HEK293 (cell line): ENCODE measurements around the gene CDCA7.

Source experiments
- GFI1B ChIP-seq: fragments of 450-650 bp; formaldehyde crosslinking; IDR thresholded peaks from 2 replicates; pipeline ENCODE4 v1.5.1; 2016; ENCODE audit warnings: missing biosample characterization, missing genetic modification characterization
- GLIS1 ChIP-seq: fragments of 450-650 bp; formaldehyde crosslinking; IDR thresholded peaks from 2 replicates; pipeline ENCODE4 v1.5.1; 2016; ENCODE audit warnings: missing biosample characterization, missing genetic modification characterization
- IKZF3 ChIP-seq: fragments of 450-650 bp; IDR thresholded peaks from 2 replicates; pipeline ENCODE4 v1.5.0; 2018; ENCODE audit warnings: missing biosample characterization, mild to moderate bottlenecking, missing genetic modification characterization, moderate library complexity
- MYNN ChIP-seq: fragments of 450-650 bp; formaldehyde crosslinking; IDR thresholded peaks from 2 replicates; pipeline ENCODE4 v1.5.1; 2016; ENCODE audit warnings: missing biosample characterization, missing genetic modification characterization, borderline replicate concordance
- OSR2 ChIP-seq: fragments of 450-650 bp; formaldehyde crosslinking; IDR thresholded peaks from 2 replicates; pipeline ENCODE4 v1.5.1; 2016; ENCODE audit warnings: missing biosample characterization, missing genetic modification characterization
- RBAK ChIP-seq: fragments of 450-650 bp; formaldehyde crosslinking; IDR thresholded peaks from 2 replicates; pipeline ENCODE4 v1.5.1; 2016; ENCODE audit warnings: missing biosample characterization, missing genetic modification characterization
- SP2 ChIP-seq: fragments of 450-650 bp; formaldehyde crosslinking; IDR thresholded peaks from 2 replicates; pipeline ENCODE4 v1.5.1; 2016; ENCODE audit warnings: missing biosample characterization, missing genetic modification characterization
- ZBTB44 ChIP-seq: fragments of 450-650 bp; IDR thresholded peaks from 2 replicates; pipeline ENCODE4 v1.5.1; 2018; ENCODE audit warnings: missing biosample characterization, mild to moderate bottlenecking, missing genetic modification characterization
- ZEB2 ChIP-seq: fragments of 450-650 bp; formaldehyde crosslinking; IDR thresholded peaks from 2 replicates; pipeline ENCODE4 v1.5.1; 2016; ENCODE audit warnings: missing biosample characterization, missing genetic modification characterization
- ZNF174 ChIP-seq: fragments of 450-650 bp; formaldehyde crosslinking; IDR thresholded peaks from 2 replicates; pipeline ENCODE4 v1.5.0; 2017; ENCODE audit warnings: missing biosample characterization, mild to moderate bottlenecking, missing genetic modification characterization
- ZNF184 ChIP-seq: fragments of 450-650 bp; IDR thresholded peaks from 2 replicates; pipeline ENCODE4 v1.5.1; 2018; ENCODE audit warnings: missing biosample characterization, mild to moderate bottlenecking, missing genetic modification characterization
- ZNF221 ChIP-seq: fragments of 450-650 bp; formaldehyde crosslinking; IDR thresholded peaks from 2 replicates; pipeline ENCODE4 v1.5.1; 2017; ENCODE audit warnings: missing biosample characterization, missing genetic modification characterization, borderline replicate concordance
- ZNF302 ChIP-seq: fragments of 450-650 bp; formaldehyde crosslinking; IDR thresholded peaks from 2 replicates; pipeline ENCODE4 v1.5.1; 2016; ENCODE audit warnings: missing biosample characterization, missing genetic modification characterization, low read depth
- ZNF37A ChIP-seq: fragments of 450-650 bp; IDR thresholded peaks from 2 replicates; pipeline ENCODE4 v1.5.1; 2018; ENCODE audit warnings: missing biosample characterization, missing genetic modification characterization
- ZNF391 ChIP-seq: fragments of 450-650 bp; formaldehyde crosslinking; IDR thresholded peaks from 2 replicates; pipeline ENCODE4 v1.5.1; 2016; ENCODE audit warnings: low read depth, missing biosample characterization, missing genetic modification characterization, borderline replicate concordance
- ZNF433 ChIP-seq: fragments of 450-650 bp; formaldehyde crosslinking; IDR thresholded peaks from 2 replicates; pipeline ENCODE4 v1.5.1; 2016; ENCODE audit warnings: missing biosample characterization, missing genetic modification characterization, low read depth
- ZNF513 ChIP-seq: fragments of 450-650 bp; IDR thresholded peaks from 2 replicates; pipeline ENCODE4 v1.5.1; 2018; ENCODE audit warnings: missing biosample characterization, missing genetic modification characterization
- ZNF514 ChIP-seq: fragments of 450-650 bp; formaldehyde crosslinking; IDR thresholded peaks from 2 replicates; pipeline ENCODE4 v1.5.1; 2016; ENCODE audit warnings: missing biosample characterization, missing genetic modification characterization
- ZNF529 ChIP-seq: fragments of 450-650 bp; formaldehyde crosslinking; IDR thresholded peaks from 2 replicates; pipeline ENCODE4 v1.5.1; 2017; ENCODE audit warnings: missing genetic modification characterization, missing biosample characterization; ENCODE audit not compliant: insufficient replicate concordance
- ZNF654 ChIP-seq: fragments of 450-650 bp; formaldehyde crosslinking; IDR thresholded peaks from 2 replicates; pipeline ENCODE4 v1.5.1; 2016; ENCODE audit warnings: low read depth, missing biosample characterization, missing genetic modification characterization
- ZNF707 ChIP-seq: fragments of 450-650 bp; formaldehyde crosslinking; IDR thresholded peaks from 2 replicates; pipeline ENCODE4 v1.5.1; 2016; ENCODE audit warnings: missing biosample characterization, missing genetic modification characterization
- ZSCAN30 ChIP-seq: fragments of 450-650 bp; IDR thresholded peaks from 2 replicates; pipeline ENCODE4 v1.5.1; 2018; ENCODE audit warnings: missing biosample characterization, mild to moderate bottlenecking, missing genetic modification characterization, moderate library complexity
- TF ChIP-seq, protein P1 (sequence below): fragments of 450-650 bp; formaldehyde crosslinking; IDR thresholded peaks from 2 replicates; pipeline ENCODE4 v1.5.1; 2016; ENCODE audit warnings: missing biosample characterization, missing genetic modification characterization
- TF ChIP-seq, protein P2 (sequence below): fragments of 450-650 bp; formaldehyde crosslinking; IDR thresholded peaks from 2 replicates; pipeline ENCODE4 v1.5.1; 2017; ENCODE audit warnings: missing biosample characterization, missing genetic modification characterization
- TF ChIP-seq, protein P3 (sequence below): fragments of 450-650 bp; formaldehyde crosslinking; IDR thresholded peaks from 2 replicates; pipeline ENCODE4 v1.5.1; 2016; ENCODE audit warnings: missing biosample characterization, missing genetic modification characterization

Gene CDCA7

DNA sequence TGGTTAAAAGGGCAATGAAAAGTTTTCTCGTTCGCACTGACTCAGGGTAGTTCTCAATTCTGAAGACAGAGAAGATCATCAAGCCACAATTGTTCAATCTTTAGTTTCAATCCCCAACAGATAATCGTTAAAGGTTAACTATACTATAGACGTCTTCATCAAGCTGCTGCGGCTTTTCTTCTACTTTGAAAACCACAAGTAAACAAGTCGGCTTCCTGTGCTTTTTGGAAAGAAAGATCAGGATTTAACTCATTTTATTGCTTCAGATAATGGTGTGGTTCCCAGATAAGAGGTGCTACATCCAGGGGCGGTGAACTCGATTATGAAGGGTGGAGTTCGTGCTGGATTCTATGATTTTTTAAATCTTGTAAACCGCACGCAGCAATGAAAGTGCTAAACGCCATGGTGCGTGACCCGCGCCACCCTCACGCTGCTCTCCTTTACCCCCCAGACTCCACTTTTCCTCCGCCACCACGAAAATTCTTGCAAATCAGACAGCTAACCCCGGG, 545 bp upstream of the CDCA7 start (continued):
- TF ChIP-seq ZNF707 (tag by site-specific recombination) = no peak
- TF ChIP-seq, protein P1, sequence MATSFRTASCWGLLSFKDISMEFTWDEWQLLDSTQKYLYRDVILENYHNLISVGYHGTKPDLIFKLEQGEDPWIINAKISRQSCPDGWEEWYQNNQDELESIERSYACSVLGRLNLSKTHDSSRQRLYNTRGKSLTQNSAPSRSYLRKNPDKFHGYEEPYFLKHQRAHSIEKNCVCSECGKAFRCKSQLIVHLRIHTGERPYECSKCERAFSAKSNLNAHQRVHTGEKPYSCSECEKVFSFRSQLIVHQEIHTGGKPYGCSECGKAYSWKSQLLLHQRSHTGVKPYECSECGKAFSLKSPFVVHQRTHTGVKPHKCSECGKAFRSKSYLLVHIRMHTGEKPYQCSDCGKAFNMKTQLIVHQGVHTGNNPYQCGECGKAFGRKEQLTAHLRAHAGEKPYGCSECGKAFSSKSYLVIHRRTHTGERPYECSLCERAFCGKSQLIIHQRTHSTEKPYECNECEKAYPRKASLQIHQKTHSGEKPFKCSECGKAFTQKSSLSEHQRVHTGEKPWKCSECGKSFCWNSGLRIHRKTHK (tag by site-specific recombination) = no peak
- TF ChIP-seq ZNF221 = no peak
- TF ChIP-seq OSR2 (tag by site-specific recombination) = no peak
- TF ChIP-seq ZNF302 (tag by site-specific recombination) = no peak
- no peak for TF ChIP-seq ZNF37A (tag by site-specific recombination)
- no peak for TF ChIP-seq IKZF3
- TF ChIP-seq, protein P2, sequence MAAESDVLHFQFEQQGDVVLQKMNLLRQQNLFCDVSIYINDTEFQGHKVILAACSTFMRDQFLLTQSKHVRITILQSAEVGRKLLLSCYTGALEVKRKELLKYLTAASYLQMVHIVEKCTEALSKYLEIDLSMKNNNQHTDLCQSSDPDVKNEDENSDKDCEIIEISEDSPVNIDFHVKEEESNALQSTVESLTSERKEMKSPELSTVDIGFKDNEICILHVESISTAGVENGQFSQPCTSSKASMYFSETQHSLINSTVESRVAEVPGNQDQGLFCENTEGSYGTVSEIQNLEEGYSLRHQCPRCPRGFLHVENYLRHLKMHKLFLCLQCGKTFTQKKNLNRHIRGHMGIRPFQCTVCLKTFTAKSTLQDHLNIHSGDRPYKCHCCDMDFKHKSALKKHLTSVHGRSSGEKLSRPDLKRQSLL (tag by site-specific recombination) = no peak
- TF ChIP-seq ZNF184 (tag by site-specific recombination) = no peak
- TF ChIP-seq ZNF513 = no peak
- TF ChIP-seq, protein P3, sequence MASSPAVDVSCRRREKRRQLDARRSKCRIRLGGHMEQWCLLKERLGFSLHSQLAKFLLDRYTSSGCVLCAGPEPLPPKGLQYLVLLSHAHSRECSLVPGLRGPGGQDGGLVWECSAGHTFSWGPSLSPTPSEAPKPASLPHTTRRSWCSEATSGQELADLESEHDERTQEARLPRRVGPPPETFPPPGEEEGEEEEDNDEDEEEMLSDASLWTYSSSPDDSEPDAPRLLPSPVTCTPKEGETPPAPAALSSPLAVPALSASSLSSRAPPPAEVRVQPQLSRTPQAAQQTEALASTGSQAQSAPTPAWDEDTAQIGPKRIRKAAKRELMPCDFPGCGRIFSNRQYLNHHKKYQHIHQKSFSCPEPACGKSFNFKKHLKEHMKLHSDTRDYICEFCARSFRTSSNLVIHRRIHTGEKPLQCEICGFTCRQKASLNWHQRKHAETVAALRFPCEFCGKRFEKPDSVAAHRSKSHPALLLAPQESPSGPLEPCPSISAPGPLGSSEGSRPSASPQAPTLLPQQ = peak; percentile 54
- no peak for TF ChIP-seq ZNF514 (tag by site-specific recombination)
- TF ChIP-seq RBAK (tag by site-specific recombination) = no peak
- no peak for TF ChIP-seq ZBTB44 (tag by site-specific recombination)
- TF ChIP-seq ZNF529 = no peak
- no peak for TF ChIP-seq ZSCAN30 (tag by site-specific recombination)
- TF ChIP-seq ZNF174 (tag by site-specific recombination) = no peak
- peak; percentile 75 for TF ChIP-seq GLIS1 (tag by site-specific recombination)
- no peak for TF ChIP-seq MYNN
- peak; percentile 27; the same call in 1 of the 2 replicates for TF ChIP-seq GFI1B (tag by site-specific recombination)
- TF ChIP-seq SP2 = no peak
- TF ChIP-seq ZNF391 (tag by site-specific recombination) = 0 out of 2 replicates have a peak, but pooled peaks have one; percentile 13
- TF ChIP-seq ZEB2 = no peak
- TF ChIP-seq ZNF654 = no peak
- no peak for TF ChIP-seq ZNF433 (tag by site-specific recombination)
- TF ChIP-seq, all 188 proteins: peak for 17
